ENCODE data around the gene CNST.

DNA sequence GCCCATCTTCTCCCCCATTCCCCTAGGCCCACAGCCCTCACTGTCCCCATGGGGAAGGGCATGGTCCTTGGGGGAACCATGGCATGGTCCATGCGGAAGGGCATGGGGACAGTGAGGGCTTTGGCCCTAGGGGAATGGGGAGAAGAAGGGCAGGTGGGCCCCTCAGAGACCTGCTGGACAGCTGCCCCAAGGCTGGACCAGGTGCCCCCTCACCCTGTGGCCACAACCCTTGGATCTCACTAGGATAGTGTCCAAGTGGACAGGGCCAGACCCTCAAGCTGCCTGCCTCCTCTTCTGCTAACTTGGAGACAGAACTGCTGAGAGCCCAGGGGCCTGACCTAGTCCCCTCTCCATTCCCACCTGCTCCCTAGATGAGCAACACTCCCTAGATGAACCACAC, 46.7 kb upstream of the CNST start:
- TF ChIP-seq, protein P1, sequence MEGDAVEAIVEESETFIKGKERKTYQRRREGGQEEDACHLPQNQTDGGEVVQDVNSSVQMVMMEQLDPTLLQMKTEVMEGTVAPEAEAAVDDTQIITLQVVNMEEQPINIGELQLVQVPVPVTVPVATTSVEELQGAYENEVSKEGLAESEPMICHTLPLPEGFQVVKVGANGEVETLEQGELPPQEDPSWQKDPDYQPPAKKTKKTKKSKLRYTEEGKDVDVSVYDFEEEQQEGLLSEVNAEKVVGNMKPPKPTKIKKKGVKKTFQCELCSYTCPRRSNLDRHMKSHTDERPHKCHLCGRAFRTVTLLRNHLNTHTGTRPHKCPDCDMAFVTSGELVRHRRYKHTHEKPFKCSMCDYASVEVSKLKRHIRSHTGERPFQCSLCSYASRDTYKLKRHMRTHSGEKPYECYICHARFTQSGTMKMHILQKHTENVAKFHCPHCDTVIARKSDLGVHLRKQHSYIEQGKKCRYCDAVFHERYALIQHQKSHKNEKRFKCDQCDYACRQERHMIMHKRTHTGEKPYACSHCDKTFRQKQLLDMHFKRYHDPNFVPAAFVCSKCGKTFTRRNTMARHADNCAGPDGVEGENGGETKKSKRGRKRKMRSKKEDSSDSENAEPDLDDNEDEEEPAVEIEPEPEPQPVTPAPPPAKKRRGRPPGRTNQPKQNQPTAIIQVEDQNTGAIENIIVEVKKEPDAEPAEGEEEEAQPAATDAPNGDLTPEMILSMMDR (conservative IDR thresholded peaks at IDR 0.05; ENCODE audit: low read length): no peak
- no peak for TF ChIP-seq EZH2phosphoT487 (IDR thresholded peaks at IDR 0.05; ENCODE audit: borderline replicate concordance, low read depth, low read length)

Measured in OCI-LY7 (cell line).